GM18858 (cell line): ENCODE measurements around the gene BRIX1.
"Not testable (repeated sequence)": the region's sequence is repeated elsewhere in the genome, so short reads cannot be mapped to it uniquely, and the experiment has no call there.

ENCODE experiments used
- ATAC-seq: cut with Tn5 transposase; IDR thresholded peaks from one replicate; pipeline ENCODE4 v1.9.1; 2021; ENCODE audit not compliant: unreplicated experiment

The BRIX1 gene

GRCh38 chr5:34957857-34958690 is 42.6 kb downstream of the BRIX1 start:
- no peak for ATAC-seq

- peak; percentile 96 for ATAC-seq
Measured at GRCh38 chr5:34959323-34959722, 43.8 kb downstream of the BRIX1 start.

GRCh38 chr5:34967540-34967939 is 52.0 kb downstream of the BRIX1 start:
- ATAC-seq, result no peak

GRCh38 chr5:34968258-34968657 is 52.7 kb downstream of the BRIX1 start:
- ATAC-seq, result no peak

GRCh38 chr5:34970552-34970951 is 55.0 kb downstream of the BRIX1 start:
- no peak for ATAC-seq

- ATAC-seq, result not testable (repeated sequence)
Measured at GRCh38 chr5:34971655-34972054, 56.1 kb downstream of the BRIX1 start.
